T-helper 17 cell (primary cell): Measurements from ENCODE around the gene TBC1D5. TPM values are rescaled to one million over a fixed set of nuclear protein-coding genes. Genes with fewer than 3 reads are reported as not detected.
"Not testable (repeated sequence)": the region's sequence is repeated elsewhere in the genome, so short reads cannot be mapped to it uniquely, and the experiment has no call there.

Source experiments
- ATAC-seq: fragments of 150-1000 bp; cut with Tn5 transposase; 2 replicates; pipeline ENCODE4 v1.10.0; 2021; ENCODE audit warnings: mild to moderate bottlenecking, moderate library complexity
- DNase-seq, 3 donors: peaks; one replicate each; pipeline versions ENCODE4 v3.0.0 to v3.0.0-alpha.2; 2020 to 2021
- H3K9me3 ChIP-seq: one replicate; pipeline ENCODE4 v1.7.0; 2013; ENCODE audit warnings: low read length, mild to moderate bottlenecking; ENCODE audit not compliant: control insufficient read depth, poor library complexity, severe bottlenecking
- H3K27ac Mint-ChIP-seq: one replicate; pipeline ENCODE4 v1.8.0; 2022; ENCODE audit warnings: mild to moderate bottlenecking, moderate library complexity, mixed read lengths
- H3K27me3 Mint-ChIP-seq: one replicate; pipeline ENCODE4 v1.8.0; 2022; ENCODE audit warnings: mixed read lengths
- H3K36me3 Mint-ChIP-seq: one replicate; pipeline ENCODE4 v1.8.0; 2022; ENCODE audit warnings: low read depth, mixed read lengths
- H3K4me1 Mint-ChIP-seq: one replicate; pipeline ENCODE4 v1.8.0; 2022; ENCODE audit warnings: mild to moderate bottlenecking, mixed read lengths
- H3K4me3 Mint-ChIP-seq: one replicate; pipeline ENCODE4 v1.8.0; 2022; ENCODE audit warnings: mild to moderate bottlenecking, moderate library complexity, mixed read lengths
- total RNA-seq, 4 donors: library from RNA in 2 of 4; stranded (reverse) in 2 of 4; gene quantifications; one replicate each; pipeline ENCODE4 v1.2.3 and lab custom pipeline; 2022 to 2026

Gene TBC1D5
- total RNA-seq, 2 donors from 2014 or later: 53.7 to 58.4 TPM

GRCh38 chr3:17742880-17743657 lies 638 bp upstream of the TBC1D5 start:
- peak overlapping the region; percentile 81 for H3K27ac Mint-ChIP-seq
- ATAC-seq: peak; percentile 1

GRCh38 chr3:17741621-17742101 lies 770 bp downstream of the TBC1D5 start:
- ATAC-seq (no peak), DNase-seq (no peak)
- peaks cover 36% of the 10 kb centered on the region for H3K4me1 Mint-ChIP-seq
- no peaks in the 10 kb centered on the region for H3K9me3 ChIP-seq
- H3K4me3 Mint-ChIP-seq: peak overlapping the region; percentile 88
- no peaks in the 10 kb centered on the region for H3K36me3 Mint-ChIP-seq
- peak overlapping the region; percentile 81 for H3K27ac Mint-ChIP-seq
- no peaks in the 10 kb centered on the region for H3K27me3 Mint-ChIP-seq

More at GRCh38 chr3:17742880-17743657, 638 bp upstream of the TBC1D5 start:
- Mint-ChIP-seq H3K4me3 (peak overlapping the region; percentile 88), H3K36me3 (no peaks in the 10 kb centered on the region), H3K4me1 (peaks cover 34% of the 10 kb centered on the region), H3K27me3 (no peaks in the 10 kb centered on the region)
- no peaks in the 10 kb centered on the region for H3K9me3 ChIP-seq
- no peak for DNase-seq

GRCh38 chr3:17740721-17741141 lies 1.7 kb downstream of the TBC1D5 start:
- no peaks in the 10 kb centered on the region for H3K9me3 ChIP-seq
- no peak for DNase-seq
- no peaks in the 10 kb centered on the region for H3K27me3 Mint-ChIP-seq
- H3K27ac Mint-ChIP-seq: peak overlapping the region; percentile 81
- H3K4me1 Mint-ChIP-seq: peaks cover 36% of the 10 kb centered on the region
- H3K4me3 Mint-ChIP-seq: peak overlapping the region; percentile 88
- ATAC-seq: no peak
- no peaks in the 10 kb centered on the region for H3K36me3 Mint-ChIP-seq

- peak overlapping the region; percentile 91 for H3K27ac Mint-ChIP-seq
- H3K27me3 Mint-ChIP-seq: no peaks in the 10 kb centered on the region
- peaks cover 39% of the 10 kb centered on the region for H3K4me1 Mint-ChIP-seq
- no peaks in the 10 kb centered on the region for H3K9me3 ChIP-seq
- H3K4me3 Mint-ChIP-seq: no peak overlapping the region
- peaks cover 3% of the 10 kb centered on the region for H3K36me3 Mint-ChIP-seq
- DNase-seq (no peak), ATAC-seq (no peak)
Observed at GRCh38 chr3:17738921-17739320, 3.5 kb downstream of the TBC1D5 start.

GRCh38 chr3:17738219-17738618 lies 4.2 kb downstream of the TBC1D5 start:
- no peak for DNase-seq
- H3K36me3 Mint-ChIP-seq: peaks cover 3% of the 10 kb centered on the region
- ATAC-seq: no peak
- no peaks in the 10 kb centered on the region for H3K27me3 Mint-ChIP-seq
- H3K4me3 Mint-ChIP-seq: no peak overlapping the region
- H3K27ac Mint-ChIP-seq: no peak overlapping the region
- H3K9me3 ChIP-seq: no peaks in the 10 kb centered on the region
- peaks cover 38% of the 10 kb centered on the region for H3K4me1 Mint-ChIP-seq

GRCh38 chr3:17737591-17737990 lies 4.8 kb downstream of the TBC1D5 start:
- H3K27ac Mint-ChIP-seq: no peak overlapping the region
- H3K4me1 Mint-ChIP-seq: peaks cover 41% of the 10 kb centered on the region
- ATAC-seq: no peak
- H3K9me3 ChIP-seq: no peaks in the 10 kb centered on the region
- H3K4me3 Mint-ChIP-seq: no peak overlapping the region
- H3K36me3 Mint-ChIP-seq: peaks cover 3% of the 10 kb centered on the region
- no peaks in the 10 kb centered on the region for H3K27me3 Mint-ChIP-seq
- DNase-seq: no peak

GRCh38 chr3:17735362-17735761 lies 7.1 kb downstream of the TBC1D5 start:
- H3K27me3 Mint-ChIP-seq, H3K9me3 ChIP-seq, ATAC-seq, H3K4me3 Mint-ChIP-seq, DNase-seq, H3K36me3 Mint-ChIP-seq: not testable (repeated sequence)
- peak overlapping the region; percentile 30 for H3K27ac Mint-ChIP-seq
- H3K4me1 Mint-ChIP-seq: peaks cover 34% of the 10 kb centered on the region

- H3K27ac Mint-ChIP-seq: peak overlapping the region; percentile 66
- peaks cover 31% of the 10 kb centered on the region for H3K4me1 Mint-ChIP-seq
- peaks cover 3% of the 10 kb centered on the region for H3K36me3 Mint-ChIP-seq
- ATAC-seq: no peak
- no peaks in the 10 kb centered on the region for H3K9me3 ChIP-seq
- H3K27me3 Mint-ChIP-seq: no peaks in the 10 kb centered on the region
- no peak overlapping the region for H3K4me3 Mint-ChIP-seq
- DNase-seq: no peak
Observed at GRCh38 chr3:17733768-17734167, 8.7 kb downstream of the TBC1D5 start.

- ATAC-seq (no peak), DNase-seq (no peak)
- peak overlapping the region; percentile 46 for H3K4me3 Mint-ChIP-seq
- H3K9me3 ChIP-seq: no peaks in the 10 kb centered on the region
- peaks cover 3% of the 10 kb centered on the region for H3K36me3 Mint-ChIP-seq
- H3K4me1 Mint-ChIP-seq: peaks cover 30% of the 10 kb centered on the region
- H3K27me3 Mint-ChIP-seq: no peaks in the 10 kb centered on the region
- H3K27ac Mint-ChIP-seq: peak overlapping the region; percentile 66
Observed at GRCh38 chr3:17733215-17733614, 9.2 kb downstream of the TBC1D5 start.

- no peak overlapping the region for H3K4me3 Mint-ChIP-seq
- H3K4me1 Mint-ChIP-seq: peaks cover 21% of the 10 kb centered on the region
- H3K27ac Mint-ChIP-seq: peak overlapping the region; percentile 90
- ATAC-seq: no peak
- peaks cover 1% of the 10 kb centered on the region for H3K36me3 Mint-ChIP-seq
- H3K27me3 Mint-ChIP-seq: no peaks in the 10 kb centered on the region
- H3K9me3 ChIP-seq: no peaks in the 10 kb centered on the region
- no peak for DNase-seq
Observed at GRCh38 chr3:17730318-17730967, 12.0 kb downstream of the TBC1D5 start.

GRCh38 chr3:17726313-17726712 lies 16.1 kb downstream of the TBC1D5 start:
- Mint-ChIP-seq H3K36me3 (no peaks in the 10 kb centered on the region), H3K4me3 (no peak overlapping the region), H3K4me1 (peaks cover 7% of the 10 kb centered on the region), H3K27ac (no peak overlapping the region), H3K27me3 (no peaks in the 10 kb centered on the region)
- H3K9me3 ChIP-seq: no peaks in the 10 kb centered on the region
- DNase-seq (no peak), ATAC-seq (no peak)

GRCh38 chr3:17725844-17726243 lies 16.6 kb downstream of the TBC1D5 start:
- not testable (repeated sequence) for H3K27me3 Mint-ChIP-seq, H3K4me1 Mint-ChIP-seq, H3K9me3 ChIP-seq, H3K4me3 Mint-ChIP-seq, DNase-seq, ATAC-seq, H3K36me3 Mint-ChIP-seq, H3K27ac Mint-ChIP-seq

- H3K4me3 Mint-ChIP-seq: no peak overlapping the region
- no peak overlapping the region for H3K27ac Mint-ChIP-seq
- H3K4me1 Mint-ChIP-seq: peaks cover 3% of the 10 kb centered on the region
- no peaks in the 10 kb centered on the region for H3K36me3 Mint-ChIP-seq
- no peaks in the 10 kb centered on the region for H3K27me3 Mint-ChIP-seq
- DNase-seq (no peak), ATAC-seq (no peak)
- H3K9me3 ChIP-seq: no peaks in the 10 kb centered on the region
Observed at GRCh38 chr3:17724948-17725347, 17.5 kb downstream of the TBC1D5 start.
